Astrocyte (in vitro differentiated cells and primary cell): ENCODE measurements around the gene KRT75. TPM values are rescaled to one million over a fixed set of nuclear protein-coding genes. Genes with fewer than 3 reads are reported as not detected.
A peak's percentile ranks its signal among the peaks of the same experiment; 100 is the strongest.

Source experiments
- DNase-seq: peaks from one replicate; pipeline ENCODE4 v3.0.0-alpha.2; 2010; ENCODE audit warnings: low read depth
- FAIRE-seq: peaks from 2 replicates; lab custom pipeline; 2011; peaks lifted over from hg19 to GRCh38; lab: Jason Lieb, UNC
- H2AFZ ChIP-seq: 2 replicates; pipeline ENCODE4 v1.6.0; 2012; ENCODE audit warnings: low read depth, low read length, inconsistent platforms
- H3K27ac ChIP-seq: 2 replicates; pipeline ENCODE4 v1.5.1; 2011; ENCODE audit warnings: low read depth, low read length, inconsistent platforms
- H3K27me3 ChIP-seq: 2 replicates; pipeline ENCODE4 v1.6.0; 2011; ENCODE audit warnings: low read length, inconsistent platforms; ENCODE audit not compliant: insufficient read depth
- H3K36me3 ChIP-seq: 2 replicates; pipeline ENCODE4 v1.5.1; 2011; ENCODE audit warnings: low read length, inconsistent platforms; ENCODE audit not compliant: insufficient read depth
- H3K4me1 ChIP-seq: 2 replicates; pipeline ENCODE4 v1.5.1; 2011; ENCODE audit warnings: low read length, inconsistent platforms; ENCODE audit not compliant: insufficient read depth
- H3K4me2 ChIP-seq: 2 replicates; pipeline ENCODE4 v1.6.0; 2012; ENCODE audit warnings: low read length, inconsistent platforms
- H3K4me3 ChIP-seq: 2 replicates; pipeline ENCODE4 v1.5.1; 2011; ENCODE audit warnings: low read depth, mild to moderate bottlenecking, low read length, inconsistent platforms; ENCODE audit not compliant: insufficient read depth
- H3K79me2 ChIP-seq: 2 replicates; pipeline ENCODE4 v1.6.0; 2012; ENCODE audit warnings: mild to moderate bottlenecking, low read length, inconsistent platforms; ENCODE audit not compliant: insufficient read depth
- H3K9ac ChIP-seq: 2 replicates; pipeline ENCODE4 v1.6.0; 2012; ENCODE audit warnings: mild to moderate bottlenecking, low read length, inconsistent platforms
- H3K9me3 ChIP-seq: 2 replicates; pipeline ENCODE4 v1.5.1; 2012; ENCODE audit warnings: low read depth, mild to moderate bottlenecking, low read length, inconsistent platforms; ENCODE audit not compliant: insufficient read depth
- H4K20me1 ChIP-seq: 2 replicates; pipeline ENCODE4 v1.6.0; 2012; ENCODE audit warnings: low read length, inconsistent platforms; ENCODE audit not compliant: insufficient read depth
- H3K27ac Mint-ChIP-seq: one replicate; pipeline ENCODE4 v1.8.0; 2021; ENCODE audit warnings: mild to moderate bottlenecking, mixed read lengths; ENCODE audit not compliant: unreplicated experiment
- H3K27me3 Mint-ChIP-seq: one replicate; pipeline ENCODE4 v1.8.0; 2021; ENCODE audit warnings: low read depth, mixed read lengths; ENCODE audit not compliant: unreplicated experiment
- H3K36me3 Mint-ChIP-seq: one replicate; pipeline ENCODE4 v1.8.0; 2021; ENCODE audit warnings: low read depth, mixed read lengths; ENCODE audit not compliant: unreplicated experiment
- H3K4me1 Mint-ChIP-seq: one replicate; pipeline ENCODE4 v1.8.0; 2021; ENCODE audit warnings: low read depth, mixed read lengths; ENCODE audit not compliant: unreplicated experiment
- H3K4me3 Mint-ChIP-seq: one replicate; pipeline ENCODE4 v1.8.0; 2021; ENCODE audit warnings: mild to moderate bottlenecking, moderate library complexity, mixed read lengths; ENCODE audit not compliant: unreplicated experiment
- H3K9me3 Mint-ChIP-seq: one replicate; pipeline ENCODE4 v1.8.0; 2021; ENCODE audit warnings: mild to moderate bottlenecking, mixed read lengths; ENCODE audit not compliant: unreplicated experiment
- CTCF ChIP-seq: IDR thresholded peaks from 2 replicates; pipeline ENCODE4 v1.5.1; 2011; ENCODE audit warnings: low read depth, mild to moderate bottlenecking, inconsistent platforms, low read length, moderate library complexity; ENCODE audit not compliant: insufficient read depth
- EZH2 ChIP-seq: IDR thresholded peaks from 2 replicates; pipeline ENCODE4 v1.6.1; 2012; ENCODE audit warnings: mild to moderate bottlenecking, low read length, inconsistent platforms; ENCODE audit not compliant: insufficient read depth
- total RNA-seq: library from RNA; stranded (reverse); gene quantifications from 2 replicates; pipeline ENCODE4 v1.2.1, GENCODE V29; 2021

The KRT75 gene
- total RNA-seq, 1 donor from 2014 or later = not detected

- TF ChIP-seq CTCF (no peak), EZH2 (no peak)
- H3K4me3 ChIP-seq = no peak overlapping the region
- H3K79me2 ChIP-seq = no peaks in the 10 kb centered on the region
- DNase-seq (peak; percentile 55), FAIRE-seq (no peak)
- H2AFZ ChIP-seq = no peak overlapping the region
- Mint-ChIP-seq H3K27ac (no peak overlapping the region), H3K4me1 (peaks cover 31% of the 10 kb centered on the region), H3K9me3 (peaks cover 3% of the 10 kb centered on the region), H3K36me3 (no peaks in the 10 kb centered on the region), H3K27me3 (peaks cover 17% of the 10 kb centered on the region), H3K4me3 (no peak overlapping the region)
- H3K4me1 ChIP-seq = peaks cover 9% of the 10 kb centered on the region
- no peaks in the 10 kb centered on the region for H3K9me3 ChIP-seq
- H3K4me2 ChIP-seq = no peak overlapping the region
- H3K36me3 ChIP-seq = no peaks in the 10 kb centered on the region
- H3K9ac ChIP-seq = no peak overlapping the region
- no peaks in the 10 kb centered on the region for H4K20me1 ChIP-seq
- no peaks in the 10 kb centered on the region for H3K27me3 ChIP-seq
- no peak overlapping the region for H3K27ac ChIP-seq
These were observed 18.1 kb downstream of the KRT75 start for GRCh38 chr12:52415870-52416750.

GRCh38 chr12:52414936-52415335 lies 19.2 kb downstream of the KRT75 start:
- H3K36me3 ChIP-seq = no peaks in the 10 kb centered on the region
- DNase-seq (no peak), FAIRE-seq (no peak)
- H3K9ac ChIP-seq = no peak overlapping the region
- no peak overlapping the region for H2AFZ ChIP-seq
- no peaks in the 10 kb centered on the region for H3K9me3 ChIP-seq
- no peak overlapping the region for H3K27ac ChIP-seq
- no peak overlapping the region for H3K4me3 ChIP-seq
- Mint-ChIP-seq H3K9me3 (peaks cover 8% of the 10 kb centered on the region), H3K36me3 (no peaks in the 10 kb centered on the region), H3K27ac (no peak overlapping the region), H3K4me3 (no peak overlapping the region), H3K4me1 (peaks cover 26% of the 10 kb centered on the region), H3K27me3 (peaks cover 21% of the 10 kb centered on the region)
- no peaks in the 10 kb centered on the region for H3K27me3 ChIP-seq
- peaks cover 9% of the 10 kb centered on the region for H3K4me1 ChIP-seq
- TF ChIP-seq EZH2 = no peak
- no peak for TF ChIP-seq CTCF
- no peaks in the 10 kb centered on the region for H3K79me2 ChIP-seq
- no peaks in the 10 kb centered on the region for H4K20me1 ChIP-seq
- no peak overlapping the region for H3K4me2 ChIP-seq
